ENCODE measurements around the gene SLC25A25. TPM values are rescaled to one million over a fixed set of nuclear protein-coding genes. Genes with fewer than 3 reads are reported as not detected.

Gene SLC25A25
- total and polyA plus RNA-seq, 2 of the 8 experiments (the other 6 are each of a cell fraction or from before 2014, with no cell fraction given): 6.5 to 18.5 TPM

DNA sequence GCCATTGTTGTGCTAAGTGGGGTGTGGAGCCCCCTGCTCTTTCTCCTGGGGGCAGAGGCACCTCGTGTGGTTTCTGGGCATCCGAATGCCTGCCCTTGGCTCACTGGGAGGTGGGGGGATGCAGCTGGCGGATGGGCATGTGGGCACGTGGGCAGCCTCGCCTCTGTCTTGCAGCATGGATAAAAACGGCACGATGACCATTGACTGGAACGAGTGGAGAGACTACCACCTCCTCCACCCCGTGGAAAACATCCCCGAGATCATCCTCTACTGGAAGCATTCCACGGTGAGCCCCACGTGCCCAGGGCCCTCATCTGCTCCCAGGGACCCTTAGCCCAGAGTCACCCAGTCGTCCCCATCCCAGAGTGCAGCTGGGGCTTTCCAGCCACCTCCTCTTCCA is 34.2 kb downstream of the SLC25A25 start:
- no peak overlapping the region for H4K5ac ChIP-seq (ENCODE audit: insufficient read length, low read depth, low read length)
- H3K18ac ChIP-seq (ENCODE audit: extremely low read depth, low read length): no peak overlapping the region
- H3K9ac ChIP-seq (replicated peaks in 1 of 4; ENCODE audit: extremely low read depth in 1 of 4, low read depth in 3 of 4, low read length in 3 of 4): no peak overlapping the region
- no peak overlapping the region for H4K91ac ChIP-seq (replicated peaks; ENCODE audit: insufficient read length, low read length)
- H3K27me3 ChIP-seq (replicated peaks in 1 of 4; ENCODE audit: control insufficient read depth in 3 of 4, extremely low read depth in 1 of 4, insufficient read depth in 3 of 4, low read length in 3 of 4): no peaks in the 10 kb centered on the region
- H3K23me2 ChIP-seq (ENCODE audit: low read depth, low read length): peaks cover 9% of the 10 kb centered on the region
- CTCF ChIA-PET (ENCODE audit: partially characterized antibody): interaction anchor here (1.0 to 10.5 kb wide), 10 partner anchors 12 to 160 kb away, joined by 3 to 114 read pairs (median 7); no protein-coding TSS in a partner anchor
- WGBS, 2 experiments (ENCODE audit: extremely low coverage in 1 of 2, insufficient coverage in 1 of 2, insufficient read length in 1 of 2, insufficient replicate concordance in 2 of 2, low coverage in 1 of 2, low lambda C conversion rate in 2 of 2, missing lambda C conversion rate in 1 of 2): 89% methylated on average over 8 of the region's 13 CpGs; no CpG with 5 or more reads in 1 of the 2 experiments
- no peak overlapping the region for H3K27ac ChIP-seq (ENCODE audit: low read depth, low read length)
- H3K4me3 ChIP-seq (ENCODE audit: extremely low read depth in 1 of 4, insufficient read depth in 2 of 4, low read depth in 3 of 4, low read length in 4 of 4): no peak overlapping the region
- FAIRE-seq (no peak), DNase-seq (ENCODE audit: low read depth in 1 of 2, low spot score in 2 of 2) (no peak)
- no peak overlapping the region for H2BK20ac ChIP-seq (ENCODE audit: low read length)
- no peak overlapping the region for H4K8ac ChIP-seq (ENCODE audit: extremely low read depth, insufficient read depth, low read length)
- no peak overlapping the region for H2AFZ ChIP-seq (ENCODE audit: low read length)
- H3K9me3 ChIP-seq (ENCODE audit: insufficient read depth in 2 of 2, low read depth in 1 of 2, low read length in 1 of 2): no peaks in the 10 kb centered on the region
- H2BK15ac ChIP-seq (ENCODE audit: low read length): no peak overlapping the region
- H4K20me1 ChIP-seq (replicated peaks in 1 of 2; ENCODE audit: control insufficient read depth in 1 of 2, insufficient read depth in 2 of 2, low read length in 2 of 2): peaks cover 9 to 35% of the 10 kb centered on the region in 2 experiments
- H3K79me1 ChIP-seq (ENCODE audit: low read depth, low read length): peaks cover 16% of the 10 kb centered on the region
- peaks cover 11 to 28% (median 22%) of the 10 kb centered on the region in 4 experiments for H3K4me1 ChIP-seq (replicated peaks in 1 of 4; ENCODE audit: control insufficient read depth in 3 of 4, insufficient read depth in 4 of 4, low read length in 3 of 4)
- H2BK120ac ChIP-seq (replicated peaks; ENCODE audit: low read depth, low read length): no peak overlapping the region
- POLR2A ChIA-PET (ENCODE audit: partially characterized antibody): interaction anchor here (0.8 to 12.1 kb wide), 7 partner anchors 9 to 123 kb away, joined by 3 to 119 read pairs (median 4); no protein-coding TSS in a partner anchor
- no peak overlapping the region for H3K56ac ChIP-seq (replicated peaks; ENCODE audit: insufficient read length, low read depth, low read length)
- no peak overlapping the region for H3K4me2 ChIP-seq (ENCODE audit: insufficient read depth in 1 of 2, low read depth in 2 of 2, low read length in 2 of 2)
- TF ChIP-seq BCL11A (IDR thresholded peaks at IDR 0.05; ENCODE audit: low read depth in 2 of 2, low read length in 2 of 2) (no peak), SP2 (IDR thresholded peaks at IDR 0.05; ENCODE audit: low read length) (no peak), HDAC6 (IDR thresholded peaks at IDR 0.05; ENCODE audit: low read depth, low read length) (no peak), SIX5 (IDR thresholded peaks at IDR 0.05; ENCODE audit: low read depth, low read length) (no peak), ZNF274 (IDR thresholded peaks at IDR 0.05; ENCODE audit: borderline replicate concordance, extremely low read depth, low read length) (no peak), RBBP5 (IDR thresholded peaks at IDR 0.05; ENCODE audit: borderline replicate concordance, low read depth, low read length) (no peak), RXRA (IDR thresholded peaks at IDR 0.05; ENCODE audit: insufficient read depth, low read depth, low read length) (no peak), KDM4A (IDR thresholded peaks at IDR 0.05; ENCODE audit: low read depth, low read length, severe bottlenecking) (no peak), CEBPB (IDR thresholded peaks at IDR 0.05; ENCODE audit: low read depth, low read length) (no peak), JUND (IDR thresholded peaks at IDR 0.05; ENCODE audit: low read length) (no peak), SP1 (IDR thresholded peaks at IDR 0.05; ENCODE audit: low read depth, low read length) (no peak), FOSL1 (IDR thresholded peaks at IDR 0.05; ENCODE audit: insufficient read depth, low read depth, low read length) (no peak), NRF1 (IDR thresholded peaks at IDR 0.05; ENCODE audit: low read depth, low read length) (no peak), SIRT6 (IDR thresholded peaks at IDR 0.05; ENCODE audit: low read length) (no peak), BACH1 (IDR thresholded peaks at IDR 0.05; ENCODE audit: low read length) (no peak), CTBP2 (IDR thresholded peaks at IDR 0.05; ENCODE audit: borderline replicate concordance, insufficient read depth, insufficient read length, low read length) (no peak)
- H3K79me2 ChIP-seq (ENCODE audit: control insufficient read depth in 1 of 2, insufficient read depth in 2 of 2, low read length in 2 of 2): peaks cover 0 to 20% of the 10 kb centered on the region in 2 experiments; a peak in 2 of 4 replicates
- peaks cover 25 to 47% (median 34%) of the 10 kb centered on the region in 4 experiments for H3K36me3 ChIP-seq (ENCODE audit: control insufficient read depth in 2 of 4, insufficient read depth in 4 of 4, low read length in 3 of 4)
- no peak overlapping the region for H3K23ac ChIP-seq (ENCODE audit: insufficient read length)
- H3K4ac ChIP-seq (replicated peaks; ENCODE audit: insufficient read length, low read depth, low read length): no peak overlapping the region
- H2BK12ac ChIP-seq (ENCODE audit: low read depth, low read length): no peak overlapping the region
- H2AK5ac ChIP-seq (ENCODE audit: low read depth, low read length): no peak overlapping the region
- H3K14ac ChIP-seq (ENCODE audit: insufficient read length): no peak overlapping the region
- H2BK5ac ChIP-seq (ENCODE audit: low read depth, low read length): no peak overlapping the region
